GM06990 (cell line): ENCODE data around the gene TPCN2.

Experiments
- DNase-seq: peaks from one replicate; pipeline ENCODE4 v3.0.0-alpha.2; 2011; ENCODE audit not compliant: insufficient read length; ENCODE audit errors: extremely low read depth
- H3K27me3 ChIP-seq: replicated peaks from 2 replicates; pipeline ENCODE4 v1.6.0; 2011; ENCODE audit warnings: low read length; ENCODE audit not compliant: control insufficient read depth, insufficient read depth
- H3K36me3 ChIP-seq: 2 replicates; pipeline ENCODE4 v1.5.1; 2011; ENCODE audit warnings: low read length; ENCODE audit not compliant: control insufficient read depth, insufficient read depth
- H3K4me3 ChIP-seq: replicated peaks from 2 replicates; pipeline ENCODE4 v1.5.1; 2011; ENCODE audit warnings: low read depth, mild to moderate bottlenecking, control low read depth, low read length
- CTCF ChIP-seq: IDR thresholded peaks from 2 replicates; pipeline ENCODE4 v1.5.1; 2011; ENCODE audit warnings: low read length, control low read depth, mild to moderate bottlenecking, inconsistent platforms; ENCODE audit not compliant: insufficient read depth, poor library complexity, severe bottlenecking

The TPCN2 gene

GRCh38 chr11:69166218-69167115, 117.7 kb downstream of the TPCN2 start:
- peak; percentile 83 for DNase-seq
- H3K36me3 ChIP-seq: no peaks in the 10 kb centered on the region
- H3K4me3 ChIP-seq: no peak overlapping the region; the same call in 1 of the 2 replicates
- no peak for TF ChIP-seq CTCF
- H3K27me3 ChIP-seq: no peaks in the 10 kb centered on the region

DNA sequence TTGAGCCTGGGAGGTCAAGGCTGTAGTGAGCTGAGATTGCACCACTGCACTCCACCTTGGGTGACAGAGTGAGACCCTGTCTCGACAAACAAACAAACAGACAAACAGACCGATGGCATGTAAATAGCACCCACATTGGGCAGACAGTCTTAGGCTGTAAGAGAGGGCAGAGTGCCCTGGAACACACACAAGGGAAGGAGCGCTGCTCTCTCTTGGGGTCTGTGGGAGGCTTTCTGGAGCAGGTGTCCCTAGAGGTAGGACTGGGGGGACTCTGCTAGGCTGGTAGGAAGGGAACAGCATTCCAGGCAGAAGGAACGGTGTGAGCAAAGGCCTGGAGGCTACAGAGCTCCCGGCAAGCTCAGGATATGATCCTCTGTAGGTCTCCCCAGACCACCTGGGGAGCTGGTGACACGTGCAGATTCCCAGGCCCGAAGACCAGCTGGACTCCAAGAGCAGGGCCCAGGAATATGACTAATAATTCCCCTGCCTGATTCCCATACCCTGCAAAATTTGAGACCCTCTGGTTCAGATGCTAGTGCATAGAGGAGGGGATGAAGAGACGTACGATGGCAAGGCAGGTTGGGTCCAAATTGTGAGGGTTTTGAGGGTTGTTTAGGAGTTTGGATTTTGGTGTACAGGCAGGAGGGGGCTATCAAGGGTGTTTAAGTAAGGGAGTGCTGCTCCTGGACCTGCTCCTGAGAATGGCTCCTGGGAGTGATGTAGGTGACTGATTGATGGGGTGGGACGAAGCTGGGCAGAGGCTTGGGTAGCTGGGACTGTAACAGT, 118.6 kb downstream of the TPCN2 start:
- no peaks in the 10 kb centered on the region for H3K27me3 ChIP-seq
- no peak overlapping the region; the same call in 1 of the 2 replicates for H3K4me3 ChIP-seq
- H3K36me3 ChIP-seq: no peaks in the 10 kb centered on the region
- DNase-seq: no peak
- no peak for TF ChIP-seq CTCF

GRCh38 chr11:69167916-69168691, 119.4 kb downstream of the TPCN2 start:
- H3K4me3 ChIP-seq: no peak overlapping the region
- no peak for DNase-seq
- no peaks in the 10 kb centered on the region for H3K27me3 ChIP-seq
- H3K36me3 ChIP-seq: no peaks in the 10 kb centered on the region
- TF ChIP-seq CTCF: no peak

- no peak for DNase-seq
- Histone ChIP-seq H3K4me3 (no peak overlapping the region), H3K27me3 (no peaks in the 10 kb centered on the region), H3K36me3 (no peaks in the 10 kb centered on the region)
- TF ChIP-seq CTCF: no peak
These were observed 120.7 kb downstream of the TPCN2 start for GRCh38 chr11:69169479-69169878.

DNA sequence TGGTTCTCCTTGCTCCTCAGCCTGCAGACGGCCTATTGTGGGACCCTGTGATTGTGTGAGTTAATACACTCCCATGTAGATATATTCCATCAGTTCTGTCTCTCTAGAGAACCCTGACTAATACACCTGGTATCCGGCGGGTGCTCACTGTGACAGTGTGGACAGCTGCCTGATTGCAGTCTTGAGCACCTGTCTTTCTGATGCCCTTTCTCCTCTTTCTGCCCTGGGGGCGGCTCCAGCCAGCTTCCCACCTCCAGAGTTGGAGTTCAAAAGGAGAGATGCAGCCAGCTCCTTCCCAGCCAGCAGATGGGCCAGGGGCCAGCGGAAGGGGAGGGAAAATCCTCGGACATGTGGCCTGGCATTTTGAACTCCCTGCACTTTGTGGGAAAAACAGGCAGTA, 122.0 kb downstream of the TPCN2 start:
- no peak overlapping the region for H3K4me3 ChIP-seq
- no peak for TF ChIP-seq CTCF
- no peak for DNase-seq
- no peaks in the 10 kb centered on the region for H3K36me3 ChIP-seq
- no peaks in the 10 kb centered on the region for H3K27me3 ChIP-seq
